ENCODE data around the gene ARRDC2. TPM values are rescaled to one million over a fixed set of nuclear protein-coding genes. Genes with fewer than 3 reads are reported as not detected.

The ARRDC2 gene
- total and polyA plus RNA-seq, 9 of the 15 experiments (the other 6 are each of a cell fraction or from before 2014, with no cell fraction given): 1.9 to 27.4 (median 15.2) TPM

GRCh38 chr19:18046059-18046718 lies 38.2 kb downstream of the ARRDC2 start (continued):
- TF ChIP-seq CTCFL (IDR thresholded peaks at IDR 0.05; ENCODE audit: borderline replicate concordance, insufficient read depth, low read depth, low read length, poor library complexity, severe bottlenecking) (no peak), ZNF57 (CRISPR knock-in tag; IDR thresholded peaks at IDR 0.05) (no peak), DPF2 (IDR thresholded peaks at IDR 0.05) (peak; percentile 68; the same call in 1 of the 2 replicates), TAF1 (IDR thresholded peaks at IDR 0.05; ENCODE audit: control insufficient read depth, extremely low read depth, insufficient read depth, low read length, severe bottlenecking) (no peak), ZHX1 (conservative IDR thresholded peaks at IDR 0.05; ENCODE audit: low read length) (no peak), SMARCA5 (IDR thresholded peaks at IDR 0.05) (no peak), FOXM1 (IDR thresholded peaks at IDR 0.05; ENCODE audit: low read depth) (no peak), FOXM1 (CRISPR knock-in tag; IDR thresholded peaks at IDR 0.05; ENCODE audit: low read depth) (no peak), ZNF766 (CRISPR knock-in tag; conservative IDR thresholded peaks at IDR 0.05) (no peak), MYNN (IDR thresholded peaks at IDR 0.05) (peak; percentile 57; the same call in 1 of the 2 replicates), MYNN (CRISPR knock-in tag; IDR thresholded peaks at IDR 0.05) (no peak), KLF6 (CRISPR knock-in tag; IDR thresholded peaks at IDR 0.05; ENCODE audit: borderline replicate concordance) (no peak), KDM2B (CRISPR knock-in tag; IDR thresholded peaks at IDR 0.05) (no peak), SP2 (IDR thresholded peaks at IDR 0.05; ENCODE audit: extremely low read depth, low read depth, low read length, poor library complexity, severe bottlenecking) (no peak), ZNF197 (CRISPR knock-in tag; IDR thresholded peaks at IDR 0.05; ENCODE audit: low read depth) (no peak), ELK1 (CRISPR knock-in tag; IDR thresholded peaks at IDR 0.05) (no peak), ZNF668 (CRISPR knock-in tag; IDR thresholded peaks at IDR 0.05) (no peak), TARDBP (IDR thresholded peaks at IDR 0.05) (no peak), BMI1 (IDR thresholded peaks at IDR 0.05; ENCODE audit: low read length) (no peak)
- TF ChIP-seq, protein P1, sequence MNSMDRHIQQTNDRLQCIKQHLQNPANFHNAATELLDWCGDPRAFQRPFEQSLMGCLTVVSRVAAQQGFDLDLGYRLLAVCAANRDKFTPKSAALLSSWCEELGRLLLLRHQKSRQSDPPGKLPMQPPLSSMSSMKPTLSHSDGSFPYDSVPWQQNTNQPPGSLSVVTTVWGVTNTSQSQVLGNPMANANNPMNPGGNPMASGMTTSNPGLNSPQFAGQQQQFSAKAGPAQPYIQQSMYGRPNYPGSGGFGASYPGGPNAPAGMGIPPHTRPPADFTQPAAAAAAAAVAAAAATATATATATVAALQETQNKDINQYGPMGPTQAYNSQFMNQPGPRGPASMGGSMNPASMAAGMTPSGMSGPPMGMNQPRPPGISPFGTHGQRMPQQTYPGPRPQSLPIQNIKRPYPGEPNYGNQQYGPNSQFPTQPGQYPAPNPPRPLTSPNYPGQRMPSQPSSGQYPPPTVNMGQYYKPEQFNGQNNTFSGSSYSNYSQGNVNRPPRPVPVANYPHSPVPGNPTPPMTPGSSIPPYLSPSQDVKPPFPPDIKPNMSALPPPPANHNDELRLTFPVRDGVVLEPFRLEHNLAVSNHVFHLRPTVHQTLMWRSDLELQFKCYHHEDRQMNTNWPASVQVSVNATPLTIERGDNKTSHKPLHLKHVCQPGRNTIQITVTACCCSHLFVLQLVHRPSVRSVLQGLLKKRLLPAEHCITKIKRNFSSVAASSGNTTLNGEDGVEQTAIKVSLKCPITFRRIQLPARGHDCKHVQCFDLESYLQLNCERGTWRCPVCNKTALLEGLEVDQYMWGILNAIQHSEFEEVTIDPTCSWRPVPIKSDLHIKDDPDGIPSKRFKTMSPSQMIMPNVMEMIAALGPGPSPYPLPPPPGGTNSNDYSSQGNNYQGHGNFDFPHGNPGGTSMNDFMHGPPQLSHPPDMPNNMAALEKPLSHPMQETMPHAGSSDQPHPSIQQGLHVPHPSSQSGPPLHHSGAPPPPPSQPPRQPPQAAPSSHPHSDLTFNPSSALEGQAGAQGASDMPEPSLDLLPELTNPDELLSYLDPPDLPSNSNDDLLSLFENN (IDR thresholded peaks at IDR 0.05; ENCODE audit: low read depth in 2 of 2, low read length in 2 of 2): no peak
